Astrocyte of the cerebellum (primary cell): ENCODE results near the gene PIAS1.

Experiments
- DNase-seq: peaks from one replicate; pipeline ENCODE4 v3.0.0-alpha.2; 2011; ENCODE audit warnings: low read depth
- H3K4me3 ChIP-seq: 2 replicates; pipeline ENCODE4 v1.5.1; 2011; ENCODE audit warnings: mild to moderate bottlenecking, low read depth, low read length, moderate library complexity
- in situ Hi-C: cut with HindIII; loops from 2 replicates; pipeline ENCODE4 v1.10.0; 2017; ENCODE audit warnings: low sequenced_read_pairs
- TF ChIP-seq, protein P1 (sequence below): IDR thresholded peaks from 2 replicates; pipeline ENCODE4 v1.5.1; 2012; ENCODE audit warnings: low read length, low read depth, moderate library complexity, mild to moderate bottlenecking; ENCODE audit errors: missing control alignments

Gene PIAS1

DNA sequence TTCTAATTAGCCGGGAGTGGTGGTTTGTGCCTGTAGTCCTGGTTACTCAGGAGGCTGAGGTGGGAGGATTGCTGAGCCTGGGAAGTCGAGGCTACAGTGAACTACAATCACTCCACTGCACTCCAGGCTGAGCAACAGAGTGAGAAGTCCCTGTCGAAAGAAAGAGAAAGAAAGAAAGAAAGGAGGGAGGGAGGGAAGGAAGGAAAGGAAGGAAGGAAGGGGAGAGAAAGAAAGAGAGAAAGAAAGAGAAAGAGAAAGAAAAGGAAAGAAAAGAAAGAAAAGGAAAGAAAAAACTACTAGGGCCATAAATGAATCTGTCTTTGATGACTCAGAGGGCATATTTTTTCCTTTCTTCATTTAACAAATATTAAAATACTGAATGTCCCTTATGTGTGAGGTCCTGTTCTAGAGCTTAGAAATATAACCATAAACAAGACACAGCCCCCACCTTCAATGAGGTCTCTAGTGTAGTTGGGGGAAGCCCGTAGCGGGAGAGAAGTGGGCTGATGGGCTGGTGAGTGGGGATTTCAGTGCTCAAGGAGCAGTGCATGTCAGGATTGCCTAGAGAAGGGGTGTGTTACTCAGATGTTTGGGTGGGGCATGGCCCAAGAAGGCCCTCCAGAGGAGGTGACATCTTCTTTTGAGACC lies 35.2 kb upstream of the PIAS1 start:
- TF ChIP-seq, protein P1, sequence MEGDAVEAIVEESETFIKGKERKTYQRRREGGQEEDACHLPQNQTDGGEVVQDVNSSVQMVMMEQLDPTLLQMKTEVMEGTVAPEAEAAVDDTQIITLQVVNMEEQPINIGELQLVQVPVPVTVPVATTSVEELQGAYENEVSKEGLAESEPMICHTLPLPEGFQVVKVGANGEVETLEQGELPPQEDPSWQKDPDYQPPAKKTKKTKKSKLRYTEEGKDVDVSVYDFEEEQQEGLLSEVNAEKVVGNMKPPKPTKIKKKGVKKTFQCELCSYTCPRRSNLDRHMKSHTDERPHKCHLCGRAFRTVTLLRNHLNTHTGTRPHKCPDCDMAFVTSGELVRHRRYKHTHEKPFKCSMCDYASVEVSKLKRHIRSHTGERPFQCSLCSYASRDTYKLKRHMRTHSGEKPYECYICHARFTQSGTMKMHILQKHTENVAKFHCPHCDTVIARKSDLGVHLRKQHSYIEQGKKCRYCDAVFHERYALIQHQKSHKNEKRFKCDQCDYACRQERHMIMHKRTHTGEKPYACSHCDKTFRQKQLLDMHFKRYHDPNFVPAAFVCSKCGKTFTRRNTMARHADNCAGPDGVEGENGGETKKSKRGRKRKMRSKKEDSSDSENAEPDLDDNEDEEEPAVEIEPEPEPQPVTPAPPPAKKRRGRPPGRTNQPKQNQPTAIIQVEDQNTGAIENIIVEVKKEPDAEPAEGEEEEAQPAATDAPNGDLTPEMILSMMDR, result no peak
- in situ Hi-C loops, result no loop called here
- DNase-seq, result no peak
- H3K4me3 ChIP-seq, result no peak overlapping the region

DNA sequence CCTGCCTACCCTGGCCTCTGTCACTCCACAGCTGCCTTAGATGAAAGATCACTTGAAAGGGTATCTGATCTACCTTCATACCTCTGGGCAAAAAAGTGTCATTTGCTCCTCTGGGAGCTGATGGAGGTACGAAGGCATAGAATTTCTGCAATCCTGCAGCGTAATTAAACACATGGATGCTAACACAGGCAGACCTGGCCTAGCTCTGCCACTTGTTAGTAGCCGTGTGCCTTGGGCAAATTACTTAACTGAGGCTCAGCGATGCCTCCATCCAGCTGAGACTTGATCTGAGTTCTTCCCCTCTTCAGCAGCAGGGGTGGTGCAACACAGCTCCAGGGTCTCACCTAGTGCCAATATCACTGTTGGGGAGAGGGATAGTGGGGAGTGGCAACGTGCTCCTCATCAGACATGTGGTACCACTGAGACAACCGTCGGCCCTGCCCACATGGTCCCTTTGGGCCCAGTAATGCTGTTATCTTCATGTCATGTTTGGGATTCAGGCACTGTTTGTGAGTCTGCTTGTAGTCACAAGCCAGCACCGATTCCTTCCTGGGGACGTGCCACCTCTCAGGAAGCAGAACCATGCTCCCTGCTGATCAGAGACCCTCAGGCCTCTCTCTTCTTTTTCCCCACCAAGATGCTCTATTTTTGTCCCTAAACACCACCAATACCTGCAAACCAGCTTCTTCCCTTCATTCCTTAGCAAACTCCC lies 34.1 kb upstream of the PIAS1 start:
- no peak overlapping the region for H3K4me3 ChIP-seq
- DNase-seq, result no peak
- TF ChIP-seq, protein P1, result no peak
- in situ Hi-C loops, result no loop called here

DNA sequence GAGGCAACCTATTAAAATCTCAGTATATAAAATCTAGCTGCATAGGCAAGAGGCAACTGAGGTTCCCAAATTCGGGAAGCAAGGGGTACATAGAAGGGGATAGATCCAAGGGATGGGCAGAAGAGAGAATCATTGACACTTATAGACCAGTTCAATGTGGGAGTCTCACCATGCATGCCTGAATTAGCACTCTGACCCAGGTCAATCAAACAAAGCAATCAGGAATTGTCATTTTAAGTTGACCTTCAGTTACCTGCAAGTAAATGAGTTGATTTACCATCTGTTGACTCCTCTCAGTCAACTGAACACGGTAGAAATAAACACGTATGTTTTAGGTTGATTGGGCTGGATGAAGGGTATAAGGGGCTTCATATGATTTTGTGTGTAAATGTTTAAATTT lies 33.4 kb upstream of the PIAS1 start:
- DNase-seq, result no peak
- in situ Hi-C loops, result no loop called here
- H3K4me3 ChIP-seq, result no peak overlapping the region
- TF ChIP-seq, protein P1, result no peak

DNA sequence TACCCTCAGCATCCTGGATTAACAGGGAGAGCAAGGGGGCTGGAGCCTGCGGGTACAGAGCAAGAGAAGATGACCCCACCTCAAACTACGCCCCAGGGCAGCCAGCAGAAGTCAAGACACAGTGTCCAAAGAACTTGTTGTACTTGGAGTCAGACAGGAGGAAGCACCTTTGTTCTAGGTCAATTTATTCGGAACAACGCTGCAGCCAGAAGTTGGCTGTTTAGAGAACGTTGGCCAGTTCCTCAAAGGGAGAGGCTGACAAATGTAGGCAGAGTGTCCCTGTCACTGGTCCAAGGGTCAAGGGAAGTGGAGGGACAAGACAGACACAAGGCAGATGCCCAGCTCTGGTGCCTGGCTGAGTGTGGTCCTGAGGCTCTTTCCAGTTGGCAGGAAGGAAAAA lies 32.1 kb upstream of the PIAS1 start:
- H3K4me3 ChIP-seq, result no peak overlapping the region
- no peak for DNase-seq
- TF ChIP-seq, protein P1, result no peak
- in situ Hi-C loops, result no loop called here

DNA sequence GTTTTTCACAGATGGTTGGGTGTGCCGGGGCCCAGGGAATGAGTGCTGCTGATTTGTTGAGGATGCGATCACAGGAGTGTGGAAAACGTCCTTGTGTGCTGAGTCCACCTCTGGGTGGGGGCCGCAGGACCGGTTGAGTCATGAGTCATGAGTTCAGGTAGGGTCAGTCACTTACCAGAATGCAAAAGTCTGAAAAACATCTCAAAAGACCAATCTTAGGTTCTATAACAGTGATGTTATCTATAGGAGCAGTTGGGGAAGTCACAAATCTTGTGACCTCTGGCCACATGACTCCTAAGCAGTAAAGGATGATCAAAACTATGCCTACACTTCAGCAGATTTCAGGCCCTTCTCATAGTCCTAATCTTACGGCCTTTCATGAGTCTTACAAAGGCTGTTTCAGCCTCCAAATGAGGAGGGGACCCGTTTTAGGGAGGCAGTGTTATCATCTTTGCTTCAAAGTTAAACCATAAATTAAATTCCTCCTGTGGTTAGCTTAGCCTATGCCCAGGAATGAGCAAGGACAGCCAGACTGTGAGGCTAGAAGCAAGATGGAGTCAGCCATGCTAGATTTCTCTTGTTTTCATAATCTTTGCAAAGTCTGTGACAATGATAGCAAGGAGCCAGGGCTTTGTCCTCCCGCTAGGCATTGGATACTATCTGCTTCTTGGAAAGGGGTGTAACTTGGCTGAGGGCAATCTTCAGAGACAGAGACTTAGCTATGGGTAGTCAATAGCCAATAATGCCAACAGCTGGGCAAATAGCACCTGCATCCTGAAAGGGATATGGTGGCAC lies 30.6 kb upstream of the PIAS1 start:
- TF ChIP-seq, protein P1, result no peak
- H3K4me3 ChIP-seq, result no peak overlapping the region
- in situ Hi-C loops, result no loop called here
- no peak for DNase-seq

DNA sequence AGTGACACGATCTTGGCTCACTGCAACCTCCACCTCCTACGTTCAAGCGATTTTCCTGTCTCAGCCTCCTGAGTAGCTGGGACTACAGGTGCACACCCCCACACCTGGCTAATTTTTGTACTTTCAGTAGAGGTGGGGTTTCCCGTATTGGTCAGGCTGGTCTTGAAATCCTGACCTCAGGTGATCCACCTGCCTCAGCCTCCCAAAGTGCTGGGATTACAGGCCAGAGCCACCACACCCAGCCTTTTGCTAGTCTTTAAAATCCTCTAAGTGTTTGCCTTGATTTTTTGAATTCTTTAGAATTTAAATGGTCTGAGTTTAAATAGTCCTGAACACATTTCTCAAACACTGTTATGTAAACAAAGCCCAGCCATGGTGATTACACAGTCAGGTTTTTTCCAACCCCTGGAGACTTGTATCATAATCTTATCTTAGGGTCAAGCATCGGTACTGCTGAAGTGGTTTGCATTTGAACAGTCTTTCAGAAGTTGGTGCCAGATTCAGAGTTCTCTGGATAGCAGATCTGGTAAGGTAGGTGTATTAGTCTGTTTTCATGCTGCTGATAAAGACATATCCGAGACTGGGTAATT lies 28.2 kb upstream of the PIAS1 start:
- no peak for DNase-seq
- TF ChIP-seq, protein P1, result no peak
- in situ Hi-C loops, result no loop called here
- no peak overlapping the region for H3K4me3 ChIP-seq
